ENCODE results near the gene DVL1.
"Not testable (repeated sequence)": the region's sequence is repeated elsewhere in the genome, so short reads cannot be mapped to it uniquely, and the experiment has no call there.

Gene DVL1

GRCh38 chr1:1373051-1373814, 24.0 kb upstream of the DVL1 start:
- DNase-seq: no peak

GRCh38 chr1:1371746-1372711, 22.8 kb upstream of the DVL1 start:
- DNase-seq: peak; percentile 66

DNA sequence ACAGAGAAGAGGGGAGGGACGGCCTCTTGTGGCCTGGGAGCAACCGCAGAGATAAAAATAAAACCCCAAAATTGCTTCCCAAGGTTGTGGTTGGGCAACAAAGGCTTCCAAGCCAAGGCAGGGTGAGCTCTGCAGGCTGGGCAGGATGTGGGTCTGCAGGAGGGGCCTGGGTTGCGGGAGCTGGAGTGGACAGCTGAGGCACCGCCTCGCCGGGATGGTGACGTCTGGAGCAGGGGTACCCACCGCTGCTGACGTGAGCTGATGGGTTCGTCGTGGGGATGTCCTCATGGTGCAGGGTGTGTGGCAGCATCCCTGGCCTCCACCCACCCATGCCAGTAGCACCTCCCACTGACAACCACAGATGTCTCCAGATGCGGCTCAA, 22.1 kb upstream of the DVL1 start:
- peak; percentile 85 for DNase-seq

- no peak for DNase-seq
Observed at GRCh38 chr1:1370771-1371300, 21.6 kb upstream of the DVL1 start.

GRCh38 chr1:1370094-1370493, 20.9 kb upstream of the DVL1 start:
- not testable (repeated sequence) for DNase-seq

GRCh38 chr1:1367315-1367714, 18.1 kb upstream of the DVL1 start:
- DNase-seq: no peak

DNA sequence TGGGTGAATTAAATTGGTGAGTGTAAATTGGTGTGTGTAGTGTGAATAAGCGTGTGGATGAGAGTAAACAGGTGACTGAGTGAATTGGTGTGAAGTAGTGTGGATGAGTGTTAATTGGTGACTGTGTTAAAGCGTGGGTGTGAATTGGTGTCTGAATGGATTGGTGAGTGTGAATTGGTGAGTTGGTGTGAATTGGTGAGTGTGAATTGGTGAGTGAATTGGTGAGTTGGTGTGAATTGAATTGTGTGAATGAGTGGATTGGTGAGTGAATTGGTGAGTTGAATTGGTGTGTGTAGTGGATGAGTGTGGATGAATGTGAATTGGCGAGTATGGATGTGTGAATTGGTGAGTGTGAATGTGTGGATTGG, 17.5 kb upstream of the DVL1 start:
- no peak for DNase-seq

- DNase-seq: no peak
Observed at GRCh38 chr1:1365875-1366698, 16.9 kb upstream of the DVL1 start.

- DNase-seq: no peak
Observed at GRCh38 chr1:1364266-1364665, 15.0 kb upstream of the DVL1 start.

DNA sequence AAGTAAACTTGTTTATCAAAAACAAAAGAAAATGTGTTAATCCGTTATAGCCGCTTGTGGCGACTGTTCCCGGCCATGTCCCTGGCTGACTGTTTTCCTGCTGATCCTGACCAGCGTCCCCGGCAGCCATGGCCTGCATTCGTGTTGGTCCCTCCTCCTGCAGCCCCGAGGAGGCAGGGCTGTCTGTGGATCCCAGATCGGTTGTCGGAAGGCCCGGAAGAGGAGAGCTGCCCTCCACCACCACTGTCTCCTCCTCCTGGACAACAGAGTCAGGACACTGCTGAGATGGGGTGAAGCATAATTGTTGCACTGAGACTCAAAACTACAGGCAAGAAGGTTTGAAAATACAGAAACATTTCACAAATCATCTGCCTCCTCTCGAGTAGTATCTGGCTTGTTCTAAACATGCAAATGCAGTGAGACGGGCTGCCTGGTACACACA, 12.8 kb upstream of the DVL1 start:
- DNase-seq: no peak

DNA sequence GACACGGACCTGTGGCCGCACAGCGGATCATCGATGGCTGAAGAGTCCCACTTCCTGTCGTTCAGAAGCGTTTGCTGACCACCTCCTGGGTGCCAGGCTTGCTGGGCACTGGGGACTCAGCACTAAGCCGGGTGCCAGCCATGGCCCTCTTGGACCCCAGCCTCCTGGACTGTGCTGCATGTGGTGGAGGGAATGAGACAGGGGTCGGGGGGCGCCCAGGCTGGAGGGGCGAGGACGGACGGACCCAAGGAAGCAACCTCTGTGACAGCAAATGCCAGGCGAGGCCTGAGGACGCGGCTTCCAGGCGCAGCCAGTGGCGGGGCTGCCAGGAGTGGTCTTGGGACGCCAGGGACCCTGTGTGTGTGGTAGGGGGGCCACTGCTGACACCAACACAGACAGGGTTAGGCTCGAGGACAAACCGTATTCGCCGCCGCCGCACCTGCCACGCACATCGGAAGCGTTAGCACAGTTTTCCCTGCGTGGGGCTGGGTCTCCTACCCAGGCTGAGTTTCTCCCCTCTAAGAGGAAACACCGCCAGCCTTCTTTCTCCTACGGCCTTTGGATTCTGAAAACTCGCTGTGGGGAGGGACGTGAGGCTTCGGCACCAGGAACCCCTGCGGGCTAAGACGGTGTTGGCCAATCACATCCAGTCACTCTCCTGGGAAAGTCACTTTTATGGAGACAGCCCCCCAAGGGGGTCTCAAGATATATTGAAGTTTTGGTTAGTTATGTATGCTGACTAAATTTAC, 12.2 kb upstream of the DVL1 start:
- DNase-seq: no peak

- no peak for DNase-seq
Observed at GRCh38 chr1:1360506-1361169, 11.4 kb upstream of the DVL1 start.

DNA sequence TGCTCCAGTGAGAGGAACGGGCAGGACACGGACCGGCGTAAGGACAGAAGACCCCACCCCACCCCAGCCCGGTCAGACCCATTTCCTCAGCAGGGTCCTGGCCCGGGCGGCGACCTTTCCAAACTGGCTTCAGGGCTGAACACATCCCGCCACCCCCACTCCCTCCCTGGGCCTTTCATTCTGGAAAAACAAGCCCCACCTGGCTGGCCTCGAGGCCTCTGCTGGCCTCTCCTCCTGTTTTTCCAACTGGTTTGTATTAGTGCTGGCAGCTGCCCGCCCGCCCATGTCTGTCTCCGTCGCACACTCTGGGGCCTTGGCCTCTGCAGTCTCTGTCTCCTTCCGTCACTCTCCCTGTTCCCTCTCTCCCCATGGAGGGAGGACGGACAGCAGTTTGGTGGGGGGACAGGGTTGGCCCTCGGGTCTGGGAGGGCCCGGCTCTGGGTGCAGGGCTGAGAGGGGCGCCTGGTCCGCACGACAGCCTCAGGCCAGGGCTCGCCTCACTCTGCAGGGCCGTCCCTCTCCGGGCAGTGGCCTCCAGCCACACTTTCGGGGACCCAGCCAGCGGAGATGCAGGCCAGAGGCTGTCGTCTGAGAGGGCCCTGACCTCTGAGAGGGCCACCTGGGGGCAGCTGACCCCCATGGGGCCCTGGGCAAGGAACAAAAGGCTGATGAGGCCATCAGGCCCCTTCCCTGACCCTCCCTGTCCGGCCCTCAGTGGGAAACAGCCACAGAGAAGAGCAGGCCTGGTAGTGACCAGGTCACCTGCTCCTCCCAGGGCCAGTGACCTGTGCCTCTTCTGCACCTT, 10.6 kb upstream of the DVL1 start:
- no peak for DNase-seq

DNA sequence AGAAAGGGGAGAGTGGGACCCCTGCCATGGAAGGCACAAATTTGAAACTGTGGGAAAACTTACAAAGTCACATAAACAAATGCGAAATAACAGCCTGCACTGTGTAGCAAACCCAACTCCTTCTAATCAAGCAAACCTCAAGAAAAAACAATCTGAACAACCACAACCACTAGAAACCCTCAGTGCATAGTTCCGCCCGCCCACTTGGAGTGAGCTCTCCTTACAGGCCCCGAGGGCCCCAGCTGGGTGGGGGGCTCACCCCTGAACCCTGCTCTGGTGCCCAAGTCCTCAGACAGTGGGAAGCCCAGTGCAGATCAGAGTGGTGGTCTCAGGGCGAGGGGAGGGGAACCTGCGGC, 10.1 kb upstream of the DVL1 start:
- no peak for DNase-seq

GRCh38 chr1:1358433-1359271, 9.4 kb upstream of the DVL1 start, which contains the start of gene MXRA8:
MXRA8 (minus strand) TSS chr1:1358555; CDS start chr1:1358504, 51 bp downstream.
- peak; percentile 16 for DNase-seq

- DNase-seq: no peak
Observed at GRCh38 chr1:1357871-1358432, 8.7 kb upstream of the DVL1 start.

DNA sequence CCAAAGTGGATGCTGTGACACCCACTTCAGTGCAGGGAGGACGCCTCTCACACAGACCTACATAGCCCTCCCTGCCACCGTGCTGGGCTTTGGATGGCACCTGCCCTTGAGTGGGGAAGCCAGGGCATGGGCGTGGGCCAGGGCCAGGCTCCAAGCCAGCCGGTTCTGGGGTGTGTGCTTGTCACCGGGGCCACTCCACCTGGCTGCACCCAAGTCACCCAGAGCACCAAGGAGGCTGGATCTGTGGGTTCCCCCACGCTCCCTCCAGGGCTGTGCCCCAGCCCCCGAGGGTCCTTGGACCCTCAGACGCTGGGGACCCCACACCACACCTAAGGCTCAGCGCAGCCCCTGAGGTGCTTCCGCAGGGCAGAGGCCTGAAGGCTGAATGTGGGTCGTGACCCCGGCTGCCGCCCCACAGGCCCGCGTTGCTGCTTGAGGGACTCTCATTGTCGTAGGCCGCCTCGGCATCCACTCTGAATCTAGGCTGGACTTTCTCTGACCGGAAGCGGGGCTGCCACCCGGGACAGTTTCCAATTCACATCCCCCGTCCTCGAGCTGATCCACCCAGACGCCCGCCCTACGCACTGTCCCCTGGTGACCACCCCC, 7.7 kb upstream of the DVL1 start:
- DNase-seq: no peak

DNA sequence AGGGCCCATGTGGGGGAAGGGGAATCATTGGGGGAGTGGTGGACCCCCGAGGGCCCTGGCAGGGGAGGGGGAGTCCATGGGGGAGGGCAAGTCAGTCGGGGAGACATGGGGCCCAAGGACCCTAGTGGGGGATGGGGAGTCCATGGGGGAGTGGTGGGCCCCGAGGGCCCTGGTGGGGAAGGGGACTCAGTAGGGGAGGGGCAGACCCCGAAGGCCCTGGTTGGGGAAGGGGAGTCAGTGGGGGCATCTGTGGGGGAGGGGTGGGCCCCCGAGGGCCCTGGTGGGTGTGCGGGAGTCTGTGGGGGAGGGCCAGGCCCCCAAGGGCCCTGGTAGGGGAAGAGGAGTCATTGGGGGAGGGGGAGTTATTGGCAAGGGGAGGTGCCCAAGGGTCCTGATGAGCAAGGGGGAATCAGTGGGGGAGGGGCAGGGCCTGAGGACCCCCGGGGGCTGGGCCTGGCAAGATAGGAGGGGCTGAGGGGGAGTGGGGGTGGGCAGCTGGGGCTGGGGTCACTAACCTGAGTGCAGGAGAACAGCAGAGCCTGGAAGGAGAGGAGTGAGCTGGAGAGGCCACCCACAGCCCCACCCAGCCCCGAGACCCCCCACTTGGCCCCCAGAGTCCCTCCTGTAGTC, 7.1 kb upstream of the DVL1 start:
- DNase-seq: no peak

Measured in CD4-positive, alpha-beta T cell treated with Interferon gamma for 1 hour (primary cell).